Measurements from ENCODE around the gene EXPH5.

The EXPH5 gene

GRCh38 chr11:108527382-108527781, 66.2 kb downstream of the EXPH5 start:
- Histone ChIP-seq H3K9me3 (peaks cover 6% of the 10 kb centered on the region; the same call in 1 of the 2 replicates), H3K36me3 (no peaks in the 10 kb centered on the region), H3K4me2 (no peak overlapping the region), H3K9ac (no peak overlapping the region), H3K4me1 (no peaks in the 10 kb centered on the region), H4K20me1 (no peaks in the 10 kb centered on the region), H3K4me3 (no peak overlapping the region), H3K27me3 (no peaks in the 10 kb centered on the region), H3K27ac (no peak overlapping the region)
- no peak for TF ChIP-seq Cebpa-rat (IDR thresholded peaks at IDR 0.05)

GRCh38 chr11:108525161-108525560, 68.4 kb downstream of the EXPH5 start:
- Histone ChIP-seq H3K27ac (no peak overlapping the region), H4K20me1 (no peaks in the 10 kb centered on the region), H3K9me3 (peaks cover 6% of the 10 kb centered on the region; the same call in 1 of the 2 replicates), H3K4me3 (no peak overlapping the region), H3K27me3 (no peaks in the 10 kb centered on the region), H3K36me3 (no peaks in the 10 kb centered on the region), H3K4me1 (no peaks in the 10 kb centered on the region), H3K9ac (no peak overlapping the region), H3K4me2 (no peak overlapping the region)
- no peak for TF ChIP-seq Cebpa-rat (IDR thresholded peaks at IDR 0.05)

- Histone ChIP-seq H3K4me2 (no peak overlapping the region), H3K4me1 (no peaks in the 10 kb centered on the region), H3K27me3 (no peaks in the 10 kb centered on the region), H3K4me3 (no peak overlapping the region), H4K20me1 (no peaks in the 10 kb centered on the region), H3K27ac (no peak overlapping the region), H3K9me3 (peaks cover 6% of the 10 kb centered on the region; the same call in 1 of the 2 replicates), H3K9ac (no peak overlapping the region), H3K36me3 (no peaks in the 10 kb centered on the region)
- TF ChIP-seq Cebpa-rat (IDR thresholded peaks at IDR 0.05) = no peak
Measured at GRCh38 chr11:108524422-108524821, 69.1 kb downstream of the EXPH5 start.

GRCh38 chr11:108522318-108522717, 71.2 kb downstream of the EXPH5 start:
- no peak overlapping the region for H3K27ac ChIP-seq
- peaks cover 6% of the 10 kb centered on the region; the same call in 1 of the 2 replicates for H3K9me3 ChIP-seq
- TF ChIP-seq Cebpa-rat (IDR thresholded peaks at IDR 0.05) = no peak
- no peaks in the 10 kb centered on the region for H3K36me3 ChIP-seq
- no peak overlapping the region for H3K9ac ChIP-seq
- H3K4me1 ChIP-seq = no peaks in the 10 kb centered on the region
- no peaks in the 10 kb centered on the region for H4K20me1 ChIP-seq
- H3K4me2 ChIP-seq = no peak overlapping the region
- H3K4me3 ChIP-seq = no peak overlapping the region
- no peaks in the 10 kb centered on the region for H3K27me3 ChIP-seq

GRCh38 chr11:108518581-108518980, 75.0 kb downstream of the EXPH5 start:
- no peak overlapping the region for H3K4me3 ChIP-seq
- TF ChIP-seq Cebpa-rat (IDR thresholded peaks at IDR 0.05) = no peak
- H4K20me1 ChIP-seq = no peaks in the 10 kb centered on the region
- H3K27me3 ChIP-seq = no peaks in the 10 kb centered on the region
- H3K36me3 ChIP-seq = no peaks in the 10 kb centered on the region
- H3K9ac ChIP-seq = no peak overlapping the region
- H3K4me1 ChIP-seq = no peaks in the 10 kb centered on the region
- no peaks in the 10 kb centered on the region for H3K9me3 ChIP-seq
- H3K4me2 ChIP-seq = no peak overlapping the region
- H3K27ac ChIP-seq = no peak overlapping the region

GRCh38 chr11:108516125-108516524, 77.4 kb downstream of the EXPH5 start:
- Histone ChIP-seq H3K9me3 (no peaks in the 10 kb centered on the region), H3K27ac (no peak overlapping the region), H3K4me2 (no peak overlapping the region), H3K4me3 (no peak overlapping the region), H3K27me3 (no peaks in the 10 kb centered on the region), H3K36me3 (no peaks in the 10 kb centered on the region), H4K20me1 (no peaks in the 10 kb centered on the region), H3K9ac (no peak overlapping the region), H3K4me1 (no peaks in the 10 kb centered on the region)
- no peak for TF ChIP-seq Cebpa-rat (IDR thresholded peaks at IDR 0.05)

- no peaks in the 10 kb centered on the region for H3K36me3 ChIP-seq
- H3K9ac ChIP-seq = no peak overlapping the region
- no peak for TF ChIP-seq Cebpa-rat (IDR thresholded peaks at IDR 0.05)
- no peak overlapping the region for H3K4me3 ChIP-seq
- H3K9me3 ChIP-seq = peaks cover 13% of the 10 kb centered on the region
- no peaks in the 10 kb centered on the region for H4K20me1 ChIP-seq
- no peak overlapping the region for H3K4me2 ChIP-seq
- no peak overlapping the region for H3K27ac ChIP-seq
- H3K4me1 ChIP-seq = no peaks in the 10 kb centered on the region
- no peaks in the 10 kb centered on the region for H3K27me3 ChIP-seq
Measured at GRCh38 chr11:108512708-108513107, 80.9 kb downstream of the EXPH5 start.

GRCh38 chr11:108511851-108512474, 81.6 kb downstream of the EXPH5 start:
- Histone ChIP-seq H3K27me3 (no peaks in the 10 kb centered on the region), H4K20me1 (no peaks in the 10 kb centered on the region), H3K4me2 (no peak overlapping the region), H3K36me3 (no peaks in the 10 kb centered on the region), H3K4me1 (no peaks in the 10 kb centered on the region), H3K9ac (no peak overlapping the region), H3K27ac (no peak overlapping the region), H3K4me3 (no peak overlapping the region), H3K9me3 (peaks cover 13% of the 10 kb centered on the region)
- TF ChIP-seq Cebpa-rat (IDR thresholded peaks at IDR 0.05) = no peak

GRCh38 chr11:108508653-108509593, 84.6 kb downstream of the EXPH5 start:
- TF ChIP-seq Cebpa-rat (IDR thresholded peaks at IDR 0.05) = no peak
- H3K27ac ChIP-seq = no peak overlapping the region

GRCh38 chr11:108501396-108501795, 92.2 kb downstream of the EXPH5 start:
- Histone ChIP-seq H3K27ac (no peak overlapping the region), H3K4me1 (peaks cover 22% of the 10 kb centered on the region; the same call in 1 of the 2 replicates), H3K27me3 (peaks cover 35% of the 10 kb centered on the region), H3K9me3 (no peaks in the 10 kb centered on the region), H3K4me2 (no peak overlapping the region), H3K4me3 (no peak overlapping the region), H3K36me3 (no peaks in the 10 kb centered on the region), H4K20me1 (no peaks in the 10 kb centered on the region), H3K9ac (no peak overlapping the region)
- no peak for TF ChIP-seq Cebpa-rat (IDR thresholded peaks at IDR 0.05)

More at GRCh38 chr11:108508653-108509593, 84.6 kb downstream of the EXPH5 start:
- peaks cover 13% of the 10 kb centered on the region for H3K9me3 ChIP-seq
- no peaks in the 10 kb centered on the region for H3K36me3 ChIP-seq
- no peaks in the 10 kb centered on the region for H3K27me3 ChIP-seq
- H3K4me2 ChIP-seq = no peak overlapping the region
- H3K4me3 ChIP-seq = no peak overlapping the region
- no peak overlapping the region for H3K9ac ChIP-seq
- no peaks in the 10 kb centered on the region for H3K4me1 ChIP-seq
- no peaks in the 10 kb centered on the region for H4K20me1 ChIP-seq
